ENCODE data around the gene PGAM2. TPM values are rescaled to one million over a fixed set of nuclear protein-coding genes. Genes with fewer than 3 reads are reported as not detected.
A peak's percentile ranks its signal among the peaks of the same experiment; 100 is the strongest.

PGAM2 gene
- polyA plus RNA-seq, 4 donors: 2.2 to 3.4 (median 2.8) TPM

- no peak for DNase-seq (ENCODE audit: low read depth in 4 of 4, low spot score in 2 of 4)
Measured at GRCh38 chr7:44086627-44087026, 21.3 kb upstream of the PGAM2 start.

GRCh38 chr7:44085546-44085945, 20.2 kb upstream of the PGAM2 start:
- DNase-seq (ENCODE audit: low read depth in 4 of 4, low spot score in 2 of 4): no peak

- no peak for DNase-seq (ENCODE audit: low read depth in 4 of 4, low spot score in 2 of 4)
Measured at GRCh38 chr7:44084701-44085100, 19.3 kb upstream of the PGAM2 start.

- no peak for DNase-seq (ENCODE audit: low read depth in 4 of 4, low spot score in 2 of 4)
Measured at GRCh38 chr7:44083796-44084195, 18.4 kb upstream of the PGAM2 start.

GRCh38 chr7:44082541-44083207, 17.3 kb upstream of the PGAM2 start:
- peak; percentile 85 to 97 (median 92) for DNase-seq (ENCODE audit: low read depth in 4 of 4, low spot score in 2 of 4)

- no peak for DNase-seq (ENCODE audit: low read depth in 4 of 4, low spot score in 2 of 4)
Measured at GRCh38 chr7:44081266-44081748, 15.9 kb upstream of the PGAM2 start.

- DNase-seq (ENCODE audit: low read depth in 4 of 4, low spot score in 2 of 4): no peak
Measured at GRCh38 chr7:44080686-44081265, 15.4 kb upstream of the PGAM2 start.

GRCh38 chr7:44080118-44080517, 14.8 kb upstream of the PGAM2 start:
- DNase-seq (ENCODE audit: low read depth in 4 of 4, low spot score in 2 of 4): no peak

GRCh38 chr7:44079331-44080021, 14.1 kb upstream of the PGAM2 start:
- no peak for DNase-seq (ENCODE audit: low read depth in 4 of 4, low spot score in 2 of 4)

GRCh38 chr7:44078521-44078920, 13.2 kb upstream of the PGAM2 start:
- DNase-seq (ENCODE audit: low read depth in 4 of 4, low spot score in 2 of 4): peak in 2 of 4 donors; percentile 45 to 50

- no peak for DNase-seq (ENCODE audit: low read depth in 4 of 4, low spot score in 2 of 4)
Measured at GRCh38 chr7:44077681-44078091, 12.3 kb upstream of the PGAM2 start.

GRCh38 chr7:44077061-44077460, 11.7 kb upstream of the PGAM2 start:
- DNase-seq (ENCODE audit: low read depth in 4 of 4, low spot score in 2 of 4): no peak

- no peak for DNase-seq (ENCODE audit: low read depth in 4 of 4, low spot score in 2 of 4)
Measured at GRCh38 chr7:44076101-44076895, 10.9 kb upstream of the PGAM2 start.

- no peak for DNase-seq (ENCODE audit: low read depth in 4 of 4, low spot score in 2 of 4)
Measured at GRCh38 chr7:44075296-44076075, 10.1 kb upstream of the PGAM2 start.

- DNase-seq (ENCODE audit: low read depth in 4 of 4, low spot score in 2 of 4): no peak
Measured at GRCh38 chr7:44074349-44074695, 9.0 kb upstream of the PGAM2 start.

- DNase-seq (ENCODE audit: low read depth in 4 of 4, low spot score in 2 of 4): no peak
Measured at GRCh38 chr7:44073664-44074348, 8.4 kb upstream of the PGAM2 start.

GRCh38 chr7:44072364-44073231, 7.2 kb upstream of the PGAM2 start:
- no peak for DNase-seq (ENCODE audit: low read depth in 4 of 4, low spot score in 2 of 4)

- no peak for DNase-seq (ENCODE audit: low read depth in 4 of 4, low spot score in 2 of 4)
Measured at GRCh38 chr7:44071726-44072363, 6.5 kb upstream of the PGAM2 start.

All from left renal cortex interstitium (tissue), 4 donors.